GM19025 (cell line): ENCODE results near the gene ALG1L2.
"Not testable (repeated sequence)": the region's sequence is repeated elsewhere in the genome, so short reads cannot be mapped to it uniquely, and the experiment has no call there.

Source experiments
- ATAC-seq: cut with Tn5 transposase; IDR thresholded peaks from one replicate; pipeline ENCODE4 v1.9.1; 2021; ENCODE audit warnings: mild to moderate bottlenecking, low read depth, moderate library complexity; ENCODE audit not compliant: unreplicated experiment

ALG1L2 gene, protein sequence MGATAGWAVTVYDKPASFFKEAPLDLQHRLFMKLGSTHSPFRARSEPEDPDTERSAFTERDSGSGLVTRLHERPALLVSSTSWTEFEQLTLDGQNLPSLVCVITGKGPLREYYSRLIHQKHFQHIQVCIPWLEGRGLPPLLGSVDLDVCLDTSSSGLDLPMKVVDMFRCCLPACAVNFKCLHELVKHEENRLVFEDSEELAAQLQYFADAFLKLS

GRCh38 chr3:130081351-130081881 is at the start of gene ALG1L2:
Gene ALG1L2 (plus strand): TSS chr3:130081831. CDS start chr3:130082017, 186 bp downstream.
- no peak for ATAC-seq

DNA sequence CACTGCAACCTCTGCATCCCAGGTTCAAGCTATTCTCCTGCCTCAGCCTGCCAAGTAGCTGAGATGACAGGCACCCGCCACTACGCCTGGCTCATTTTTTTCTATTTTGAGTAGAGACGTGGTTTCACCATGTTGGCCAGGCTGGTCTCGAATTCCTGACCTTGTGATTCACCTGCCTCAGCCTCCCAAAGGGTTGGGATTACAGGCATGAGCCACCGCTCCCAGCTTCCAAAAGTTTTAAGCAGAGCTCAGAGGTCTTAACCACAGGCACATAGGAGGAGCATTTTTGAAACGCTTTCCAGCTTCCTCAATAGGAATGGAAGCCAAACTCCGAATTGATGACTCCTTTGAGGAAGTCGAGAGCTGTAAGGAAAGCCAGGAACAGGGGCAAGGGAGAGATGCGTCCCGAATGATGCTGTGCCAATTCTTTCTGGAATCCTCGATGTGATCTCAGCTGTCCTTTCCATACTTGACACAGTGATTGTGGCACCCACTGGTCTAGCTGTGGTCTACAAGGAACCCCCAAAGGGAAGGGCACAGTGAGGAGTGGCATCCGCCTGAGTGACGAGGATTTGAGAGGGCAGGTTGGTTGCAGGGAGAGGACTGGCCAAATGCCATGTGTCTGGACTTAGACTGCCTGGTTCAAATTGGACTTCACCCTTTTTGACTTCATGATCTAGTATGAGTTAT is 44.4 kb upstream of the ALG1L2 start:
- ATAC-seq = not testable (repeated sequence)

GRCh38 chr3:130042736-130043135 is 38.9 kb upstream of the ALG1L2 start:
- ATAC-seq = not testable (repeated sequence)

GRCh38 chr3:130043658-130044057 is 38.0 kb upstream of the ALG1L2 start:
- not testable (repeated sequence) for ATAC-seq

DNA sequence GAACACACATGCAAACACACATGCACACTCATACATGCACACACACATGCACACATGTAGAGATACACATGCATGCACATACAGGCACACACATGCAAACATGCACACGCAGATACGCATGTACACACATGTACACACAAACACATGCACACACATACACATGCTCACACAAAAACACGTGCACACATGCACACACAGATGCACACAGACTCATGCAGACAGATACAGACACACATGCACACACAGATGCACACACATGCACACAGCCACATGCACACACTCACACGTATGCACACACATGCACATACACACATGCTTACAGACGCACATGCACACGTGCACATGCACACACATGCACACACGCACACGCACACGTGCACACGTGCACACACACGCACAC is 37.3 kb upstream of the ALG1L2 start:
- no peak for ATAC-seq

DNA sequence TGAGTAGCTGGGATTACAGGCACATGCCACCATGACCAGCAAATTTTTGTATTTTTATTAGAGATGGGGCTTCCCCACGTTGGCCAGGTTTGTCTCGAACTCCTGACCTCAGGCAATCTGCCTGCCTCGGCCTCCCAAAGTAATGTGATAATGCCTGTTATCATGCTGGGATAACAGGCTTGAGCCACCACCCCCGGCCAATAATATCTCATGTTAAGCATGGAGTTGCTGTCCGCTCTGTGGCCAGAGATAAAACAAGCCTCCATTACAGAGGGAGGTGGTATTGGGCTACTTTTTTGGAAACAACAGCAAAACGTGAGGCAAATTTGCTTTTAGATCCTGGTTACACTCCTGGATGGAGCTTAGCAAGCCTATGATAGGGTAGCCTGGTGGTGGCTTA is 32.9 kb upstream of the ALG1L2 start:
- no peak for ATAC-seq

- not testable (repeated sequence) for ATAC-seq
These were observed 29.3 kb upstream of the ALG1L2 start for GRCh38 chr3:130052366-130052765.

GRCh38 chr3:130052965-130053364 is 28.7 kb upstream of the ALG1L2 start:
- ATAC-seq = not testable (repeated sequence)

DNA sequence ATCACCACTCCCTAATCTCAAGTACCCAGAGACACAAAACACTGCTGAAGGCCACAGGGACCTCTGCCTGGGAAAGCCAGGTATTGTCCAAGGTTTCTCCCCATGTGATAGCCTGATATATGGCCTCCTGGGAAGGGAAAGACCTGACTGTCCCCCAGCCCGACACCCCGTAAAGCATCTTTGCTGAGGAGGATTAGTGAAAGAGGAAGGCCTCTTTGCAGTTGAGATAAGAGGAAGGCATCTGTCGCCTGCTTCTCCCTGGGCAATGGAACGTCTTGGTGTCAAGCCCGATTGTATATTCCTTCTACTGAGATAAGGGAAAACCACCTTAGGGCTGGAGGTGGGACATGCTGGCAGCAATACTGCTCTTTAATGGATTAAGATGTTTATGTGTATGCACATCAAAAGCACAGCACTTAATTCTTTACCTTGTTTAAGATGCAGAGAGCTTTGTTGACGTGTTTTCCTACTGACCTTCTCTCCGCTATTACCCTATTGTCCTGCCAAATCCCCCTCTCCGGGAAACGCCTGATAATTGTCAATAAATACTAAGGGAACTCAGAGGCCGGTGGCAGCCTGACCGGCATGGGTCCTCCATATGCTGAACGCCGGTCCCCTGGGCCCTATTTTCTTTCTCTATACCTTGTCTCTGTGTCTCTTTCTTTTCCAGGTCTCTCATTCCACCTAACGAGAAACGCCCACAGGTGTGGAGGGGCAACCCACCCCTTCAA is 23.9 kb upstream of the ALG1L2 start:
- ATAC-seq = not testable (repeated sequence)

DNA sequence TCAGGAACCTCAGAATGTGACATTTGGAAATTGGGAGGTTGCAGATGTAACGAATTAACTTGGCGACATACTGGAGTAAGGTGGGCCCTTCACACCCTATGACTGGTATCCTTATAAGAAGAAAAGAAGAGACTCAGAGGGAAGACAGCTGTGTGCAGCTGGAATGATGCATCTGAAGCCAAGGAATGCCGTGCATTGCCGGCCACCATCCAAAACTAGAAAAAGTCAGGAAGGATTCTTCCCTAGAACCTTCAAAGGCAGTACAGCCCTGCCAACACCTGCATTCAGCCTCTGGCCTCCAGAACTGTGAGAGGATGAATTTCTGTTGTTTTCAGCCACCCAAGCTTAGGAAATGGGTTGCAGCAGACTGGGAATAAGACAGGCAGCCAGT is 23.4 kb upstream of the ALG1L2 start:
- not testable (repeated sequence) for ATAC-seq

GRCh38 chr3:130058716-130059115 is 22.9 kb upstream of the ALG1L2 start:
- not testable (repeated sequence) for ATAC-seq

DNA sequence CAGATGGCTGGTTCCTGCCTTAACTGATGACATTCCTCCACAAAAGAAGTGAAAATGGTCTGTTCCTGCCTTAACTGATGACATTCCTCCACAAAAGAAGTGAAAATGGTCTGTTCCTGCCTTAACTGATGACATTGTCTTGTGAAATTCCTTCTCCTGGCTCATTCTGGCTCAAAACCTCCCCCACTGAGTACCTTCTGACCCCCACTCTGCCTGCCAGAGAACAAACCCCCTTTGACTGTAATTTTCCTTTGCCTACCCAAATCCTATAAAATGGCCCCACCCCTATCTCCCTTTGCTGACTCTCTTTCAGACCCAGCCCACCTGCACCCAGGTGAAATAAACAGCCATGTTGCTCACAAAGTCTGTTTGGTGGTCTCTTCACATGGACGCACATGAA is 22.5 kb upstream of the ALG1L2 start:
- not testable (repeated sequence) for ATAC-seq

- no peak for ATAC-seq
These were observed 8.0 kb upstream of the ALG1L2 start for GRCh38 chr3:130073582-130073981.

DNA sequence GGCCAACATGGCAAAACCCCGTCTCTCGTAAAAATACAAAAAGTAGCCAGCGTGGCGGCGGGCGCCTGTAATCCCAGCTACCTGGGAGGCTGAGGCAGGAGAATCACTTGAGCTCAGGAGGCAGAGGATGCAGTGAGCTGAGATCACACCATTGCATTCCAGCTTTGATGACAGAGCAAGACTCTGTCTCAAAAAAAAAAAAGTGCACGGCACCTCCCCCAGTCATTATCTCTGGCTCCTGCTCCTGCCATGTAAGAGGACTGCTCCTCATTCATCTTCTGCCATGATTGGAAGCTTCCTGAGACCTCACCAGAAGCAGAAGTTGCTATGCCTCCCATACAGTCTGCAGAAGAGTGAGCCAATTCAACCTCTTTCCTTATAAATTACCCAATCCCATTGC is 4.0 kb upstream of the ALG1L2 start:
- no peak for ATAC-seq

- not testable (repeated sequence) for ATAC-seq
These were observed 1.9 kb downstream of the ALG1L2 start for GRCh38 chr3:130083363-130084090.

- no peak for ATAC-seq
These were observed 2.9 kb downstream of the ALG1L2 start for GRCh38 chr3:130084436-130084980.

DNA sequence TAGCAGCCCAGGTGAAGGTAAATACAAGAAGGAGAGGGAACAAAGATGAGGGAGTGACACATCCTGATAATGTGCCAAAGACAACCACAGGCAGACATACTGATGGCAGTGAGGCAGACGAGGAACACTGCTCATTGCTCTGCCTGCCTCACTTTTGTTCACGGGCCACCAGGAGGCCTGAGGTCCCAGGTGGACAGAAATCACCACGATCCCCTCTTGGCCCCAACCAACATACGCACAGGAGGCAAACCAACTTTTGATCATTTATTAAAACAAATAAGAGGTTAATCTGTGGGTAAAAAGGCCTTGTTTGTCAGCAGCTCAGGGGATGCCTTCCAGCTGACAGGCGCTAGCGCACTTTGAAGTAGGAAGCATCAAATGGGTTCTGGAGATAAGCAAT is 4.2 kb downstream of the ALG1L2 start:
- ATAC-seq = no peak

DNA sequence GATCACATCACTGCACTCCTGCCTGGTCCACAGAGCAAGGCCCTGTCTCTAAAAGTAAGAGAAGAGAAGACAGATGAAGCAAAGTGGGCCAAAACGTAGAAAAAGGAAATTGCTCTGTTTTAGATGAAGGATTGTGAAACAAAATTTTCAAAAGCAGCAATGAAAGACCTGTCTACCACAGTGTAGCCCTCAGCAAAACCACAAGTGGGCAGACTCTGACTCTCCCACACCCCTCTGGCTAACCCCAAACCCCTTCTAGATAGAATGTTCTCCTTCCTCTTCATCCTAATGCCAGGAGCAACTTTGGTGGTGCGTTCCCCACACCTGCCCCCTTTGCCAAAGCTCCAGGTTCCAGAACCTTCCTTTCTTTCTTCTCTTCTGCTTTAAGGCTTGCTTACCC is 5.0 kb downstream of the ALG1L2 start:
- not testable (repeated sequence) for ATAC-seq

GRCh38 chr3:130088061-130088460 is 6.4 kb downstream of the ALG1L2 start:
- no peak for ATAC-seq

DNA sequence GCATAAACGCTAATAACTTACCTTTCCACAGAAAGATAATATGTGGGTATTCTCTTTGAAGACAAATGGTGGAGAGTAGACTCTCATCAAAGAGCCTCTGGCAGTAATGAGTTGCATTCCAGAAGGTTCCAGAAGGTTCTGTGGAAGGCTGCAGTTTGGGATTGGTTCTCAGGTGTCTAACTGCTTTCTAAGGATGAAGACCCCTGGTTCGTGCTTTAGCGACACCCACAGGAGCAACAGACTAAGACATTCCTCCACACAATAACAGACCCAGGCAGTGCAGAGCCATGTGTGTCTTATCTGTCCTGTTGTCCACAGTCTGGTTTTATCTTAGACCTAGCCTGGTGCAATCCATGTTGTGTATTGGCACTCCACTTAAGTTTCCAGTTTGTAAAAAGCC is 9.1 kb downstream of the ALG1L2 start:
- not testable (repeated sequence) for ATAC-seq
